Motor neuron (in vitro differentiated cells): ENCODE results near the gene TMEM59. TPM values are rescaled to one million over a fixed set of nuclear protein-coding genes. Genes with fewer than 3 reads are reported as not detected.
"Not testable (repeated sequence)": the region's sequence is repeated elsewhere in the genome, so short reads cannot be mapped to it uniquely, and the experiment has no call there.

Experiments
- ATAC-seq, 8 experiments: fragments of 200-7000 bp; cut with Tn5 transposase; replicated peaks in 6 of 8; 2 replicates each; pipeline ENCODE4 v1.8.0; 2021; ENCODE audit warnings: mild to moderate bottlenecking in 8 of 8, moderate library complexity in 8 of 8
- H3K27ac ChIP-seq, 2 donors: fragments of 250-450 bp; sonication (Bioruptor Pico); 2 replicates each; pipeline ENCODE4 v1.9.0; 2021; ENCODE audit warnings: antibody characterized with exemption in 2 of 2, mild to moderate bottlenecking in 2 of 2, moderate library complexity in 1 of 2
- H3K4me1 ChIP-seq, 2 donors: fragments of 250-450 bp; sonication (Bioruptor Pico); replicated peaks in 1 of 2; 2 replicates each; pipeline ENCODE4 v1.6.1; 2021; ENCODE audit warnings: antibody characterized with exemption in 2 of 2, mild to moderate bottlenecking in 2 of 2, moderate library complexity in 1 of 2
- H3K4me3 ChIP-seq, 5 donors: fragments of 250-450 bp; sonication (Bioruptor Pico); 2 replicates each; pipeline ENCODE4 v1.9.0; 2021; ENCODE audit warnings: antibody characterized with exemption in 5 of 5, mild to moderate bottlenecking in 5 of 5, moderate library complexity in 4 of 5
- WGBS, 10 experiments: fragments of 450-650 bp; shearing (Covaris generic); methylation state at CpG; one replicate each; pipeline ENCODE4 v1.0.0; 2022; 5-methylcytosine and 5-hydroxymethylcytosine counted together
- in situ Hi-C, 9 experiments: fragments of 400-800 bp; cut with MboI; loops; one replicate each; pipeline ENCODE4 v1.15.0; 2021; ENCODE audit warnings: low sequenced_read_pairs in 9 of 9, low pct_unique_long_range_greater_than_20kb in 2 of 9; ENCODE audit not compliant: unreplicated experiment in 9 of 9
- total RNA-seq, 8 experiments: library from RNA; unstranded; fragments of 300-600 nt; gene quantifications; 2 replicates each; pipeline versions ENCODE4 v1.2.3 to v1.2.4, GENCODE V29; 2022

Gene TMEM59
- total RNA-seq, 8 experiments from 2014 or later = 114 to 406 (median 146) TPM

DNA sequence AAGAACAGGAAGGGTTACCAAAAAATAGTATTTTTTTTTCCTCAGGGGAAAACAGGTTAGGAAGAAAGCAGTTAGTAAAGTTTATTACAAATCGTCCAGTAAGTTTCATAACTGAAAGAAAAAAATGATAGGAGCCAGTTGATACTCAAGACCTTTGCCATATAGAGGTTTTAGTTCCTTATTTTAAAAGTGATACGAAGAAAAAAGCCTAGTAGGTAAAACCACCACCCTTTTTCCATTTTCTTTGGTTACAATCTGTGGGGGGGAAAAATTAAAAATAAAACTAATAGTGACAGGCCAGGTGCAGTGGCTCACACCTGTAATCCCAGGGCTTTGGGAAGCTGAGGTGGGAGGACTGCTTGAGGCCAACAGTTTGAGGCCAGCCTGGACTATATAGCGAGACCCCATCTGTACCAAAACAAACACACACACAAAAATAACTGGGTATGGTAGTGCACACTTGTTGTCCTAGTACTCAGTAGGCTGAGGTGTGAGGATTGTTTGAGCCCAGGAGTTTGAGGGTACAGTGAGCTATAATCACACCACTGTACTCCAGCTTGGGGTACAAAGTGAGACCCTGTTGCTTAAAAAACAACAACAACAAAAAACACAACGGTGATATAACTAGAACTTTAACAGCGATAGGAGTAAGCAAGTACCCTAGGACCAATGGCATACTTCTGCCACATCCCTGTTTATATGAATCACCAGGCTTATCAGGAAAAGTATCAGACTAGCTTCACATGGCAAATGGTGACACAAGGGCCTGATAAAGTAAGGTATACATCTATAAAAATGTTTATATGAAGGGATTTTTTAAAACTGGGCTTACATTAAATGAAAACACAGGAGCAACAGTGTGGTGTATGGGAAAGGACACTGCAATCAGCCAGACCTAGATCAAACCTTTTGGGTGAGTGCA is 5.4 kb downstream of the TMEM59 start:
- in situ Hi-C loops = no loop called here
- no peak overlapping the region for H3K27ac ChIP-seq
- WGBS, 10 experiments = 67 to 94% (median 79%) methylated on average over 2 to 5 of the region's 5 CpGs
- no peak for ATAC-seq
- H3K4me1 ChIP-seq = peaks cover 0 to 19% of the 10 kb centered on the region in 2 donors
- H3K4me3 ChIP-seq = no peak overlapping the region

DNA sequence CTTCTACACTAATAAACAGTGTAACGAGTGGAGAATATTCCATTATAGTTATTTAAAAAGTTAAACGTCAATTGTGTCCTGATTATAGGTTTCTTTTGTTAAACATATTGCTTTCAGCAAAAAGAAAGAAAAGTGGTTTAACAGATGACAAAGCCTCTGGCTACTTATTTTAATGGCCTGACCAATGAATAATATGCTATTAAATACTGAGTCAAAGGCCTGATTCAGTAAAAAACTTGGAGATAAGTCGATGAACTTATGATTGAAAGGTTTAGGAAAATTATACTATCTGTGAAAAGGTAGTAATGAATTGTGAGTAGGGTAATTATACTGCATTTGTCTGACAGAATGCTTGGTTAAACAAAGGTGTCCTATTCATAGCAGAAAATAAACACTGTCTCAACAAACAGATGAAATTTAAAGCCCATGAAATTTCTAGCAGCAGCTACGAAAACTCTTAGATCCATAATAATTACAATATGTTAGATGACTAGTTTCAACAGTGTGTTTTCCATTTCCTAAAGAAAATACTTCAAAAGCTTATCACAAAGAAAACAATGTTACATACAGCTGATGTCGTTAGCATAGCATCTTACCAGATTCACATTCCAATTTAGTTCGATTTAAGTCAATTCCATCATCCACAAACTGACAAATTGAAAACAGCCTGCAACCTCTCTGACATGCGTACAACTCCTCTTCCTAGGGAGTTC is 6.2 kb downstream of the TMEM59 start:
- WGBS, 10 experiments = 39 to 95% (median 83%) methylated on average over 5 to 7 of the region's 7 CpGs
- ATAC-seq = no peak
- in situ Hi-C loops = no loop called here
- peaks cover 0 to 19% of the 10 kb centered on the region in 2 donors for H3K4me1 ChIP-seq
- H3K4me3 ChIP-seq = no peak overlapping the region
- H3K27ac ChIP-seq = no peak overlapping the region

- WGBS, 10 experiments = 83 to 100% (median 94%) methylated on average over 2 of the region's 2 CpGs
Observed at GRCh38 chr1:54045496-54045895, 7.5 kb downstream of the TMEM59 start.

DNA sequence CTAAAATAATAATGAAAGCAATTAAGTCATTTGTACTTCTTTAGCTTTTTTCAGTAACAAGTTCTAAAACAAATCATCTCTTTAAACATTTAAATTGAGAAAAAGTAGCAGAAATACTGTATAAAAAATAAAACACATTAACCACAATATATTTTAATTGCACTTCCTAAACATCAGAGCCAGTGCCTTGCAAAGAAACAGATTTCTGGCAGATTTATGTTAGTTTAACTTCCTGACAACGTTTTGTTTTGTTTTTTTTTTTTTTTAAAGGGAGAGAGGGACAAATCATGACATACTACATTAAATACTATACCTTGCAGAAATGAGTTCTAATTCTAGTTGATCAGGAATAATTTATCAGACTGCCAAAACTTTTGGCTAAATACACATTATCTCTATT is 11.2 kb downstream of the TMEM59 start:
- ATAC-seq = no peak
- no peak overlapping the region for H3K27ac ChIP-seq
- H3K4me3 ChIP-seq = no peak overlapping the region
- no peaks in the 10 kb centered on the region for H3K4me1 ChIP-seq
- WGBS, 10 experiments = 0 to 75% (median 38%) methylated on average over 1 of the region's 1 CpG; no CpG with 5 or more reads in 1 of the 10 experiments
- in situ Hi-C loops = no loop called here

More at GRCh38 chr1:54045496-54045895, 7.5 kb downstream of the TMEM59 start:
- no peak for ATAC-seq
- H3K27ac ChIP-seq = no peak overlapping the region
- in situ Hi-C loops = no loop called here
- peaks cover 0 to 10% of the 10 kb centered on the region in 2 donors for H3K4me1 ChIP-seq
- no peak overlapping the region for H3K4me3 ChIP-seq

DNA sequence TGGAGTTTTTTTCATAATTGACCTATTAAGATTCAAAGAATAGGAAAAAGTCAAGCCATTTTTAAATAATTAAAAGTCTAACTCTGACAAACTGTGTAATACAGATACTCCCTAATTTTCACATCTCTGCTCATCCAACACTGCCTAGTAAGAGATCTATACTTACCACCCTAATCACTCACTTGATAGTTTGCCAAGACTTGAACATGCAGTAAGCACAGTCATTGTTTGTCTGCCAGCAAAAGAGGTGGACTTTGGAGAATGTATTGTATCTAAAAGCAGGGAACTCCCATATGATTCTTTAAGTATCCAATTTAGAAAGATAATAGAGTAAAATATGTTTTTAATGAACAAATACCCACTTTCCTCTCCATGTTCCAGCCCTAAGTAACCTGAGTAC is 15.5 kb downstream of the TMEM59 start:
- in situ Hi-C loops = no loop called here
- peak in 2 of 8 experiments; percentile 18 to 27 for ATAC-seq
- Histone ChIP-seq H3K4me1 (no peaks in the 10 kb centered on the region), H3K27ac (no peak overlapping the region), H3K4me3 (no peak overlapping the region)

GRCh38 chr1:54028306-54029251 is 24.4 kb downstream of the TMEM59 start:
- ATAC-seq = peak in 1 of 8 experiments; percentile 38
- H3K4me1 ChIP-seq = no peaks in the 10 kb centered on the region
- WGBS, 10 experiments = 33 to 100% (median 81%) methylated on average over 1 to 3 of the region's 3 CpGs; no CpG with 5 or more reads in 3 of the 10 experiments
- H3K4me3 ChIP-seq = no peak overlapping the region
- in situ Hi-C loops = no loop called here
- H3K27ac ChIP-seq = no peak overlapping the region

GRCh38 chr1:54027848-54028247 is 25.2 kb downstream of the TMEM59 start:
- 87 to 100% (median 90%) methylated on average over 1 to 5 of the region's 5 CpGs; no CpG with 5 or more reads in 2 of the 10 experiments for WGBS, 10 experiments
- in situ Hi-C loops = no loop called here
- Histone ChIP-seq H3K27ac (no peak overlapping the region), H3K4me1 (no peaks in the 10 kb centered on the region), H3K4me3 (no peak overlapping the region)
- peak in 2 of 8 experiments; percentile 17 to 93 for ATAC-seq

DNA sequence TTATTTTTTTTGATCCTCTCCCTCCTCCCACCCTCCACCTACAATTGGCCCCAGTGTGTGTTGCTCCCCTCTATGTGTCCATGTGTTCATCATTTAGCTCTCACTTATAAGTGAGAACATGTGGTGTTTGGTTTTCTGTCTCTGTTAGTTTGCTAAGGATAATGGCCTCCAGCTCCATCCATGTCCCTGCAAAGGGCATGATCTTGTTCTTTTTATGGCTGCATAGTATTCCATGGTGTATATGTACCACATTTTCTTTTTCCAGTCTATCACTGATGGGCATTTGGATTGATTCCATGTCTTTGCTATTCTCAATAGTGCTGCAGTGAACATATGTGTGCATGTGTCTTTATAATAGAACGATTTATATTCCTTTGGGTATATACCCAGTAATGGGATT is 28.2 kb downstream of the TMEM59 start:
- ATAC-seq, in situ Hi-C loops, H3K4me1 ChIP-seq, H3K4me3 ChIP-seq, H3K27ac ChIP-seq: not testable (repeated sequence)
- 33 to 100% (median 81%) methylated on average over 1 of the region's 1 CpG; no CpG with 5 or more reads in 2 of the 10 experiments for WGBS, 10 experiments

- in situ Hi-C loops = no loop called here
- WGBS, 10 experiments = 0 to 100% (median 86%) methylated on average over 1 to 2 of the region's 2 CpGs; no CpG with 5 or more reads in 1 of the 10 experiments
- Histone ChIP-seq H3K4me1 (no peaks in the 10 kb centered on the region), H3K4me3 (no peak overlapping the region), H3K27ac (no peak overlapping the region)
- peak in 3 of 8 experiments; percentile 94 to 95 (median 95) for ATAC-seq
Observed at GRCh38 chr1:54024358-54024757, 28.6 kb downstream of the TMEM59 start.

DNA sequence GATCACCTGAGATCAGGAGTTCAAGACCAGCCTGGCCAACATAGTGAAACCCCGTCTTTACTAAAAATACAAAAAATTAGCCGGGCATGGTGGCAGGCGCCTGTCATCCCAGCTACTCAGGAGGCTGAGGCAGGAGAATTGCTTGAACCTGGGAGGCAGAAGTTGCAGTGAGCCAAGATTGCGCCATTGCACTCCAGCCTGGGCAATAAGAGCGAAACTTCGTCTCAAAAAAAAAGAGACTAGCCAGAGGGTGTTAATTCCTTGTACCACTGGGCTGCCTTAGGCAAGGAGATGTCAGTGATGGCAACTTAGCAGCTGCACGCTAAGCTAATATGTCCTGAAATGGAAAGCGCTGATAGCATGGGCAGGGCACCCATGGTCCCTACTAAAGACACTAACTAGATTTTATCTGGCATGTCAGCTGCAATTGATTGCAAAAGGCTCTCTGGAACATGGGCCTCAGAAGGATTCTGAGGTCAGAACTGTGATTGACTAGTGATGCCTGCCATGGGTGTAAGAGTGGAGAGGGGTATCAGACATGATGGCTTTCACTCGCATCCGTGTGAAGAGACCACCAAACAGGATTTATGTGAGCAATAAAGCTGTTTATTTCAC is 33.3 kb downstream of the TMEM59 start:
- ATAC-seq, H3K4me3 ChIP-seq, in situ Hi-C loops, H3K27ac ChIP-seq, H3K4me1 ChIP-seq: not testable (repeated sequence)
- WGBS, 10 experiments = 50 to 100% (median 90%) methylated on average over 2 to 8 of the region's 10 CpGs; no CpG with 5 or more reads in 2 of the 10 experiments

DNA sequence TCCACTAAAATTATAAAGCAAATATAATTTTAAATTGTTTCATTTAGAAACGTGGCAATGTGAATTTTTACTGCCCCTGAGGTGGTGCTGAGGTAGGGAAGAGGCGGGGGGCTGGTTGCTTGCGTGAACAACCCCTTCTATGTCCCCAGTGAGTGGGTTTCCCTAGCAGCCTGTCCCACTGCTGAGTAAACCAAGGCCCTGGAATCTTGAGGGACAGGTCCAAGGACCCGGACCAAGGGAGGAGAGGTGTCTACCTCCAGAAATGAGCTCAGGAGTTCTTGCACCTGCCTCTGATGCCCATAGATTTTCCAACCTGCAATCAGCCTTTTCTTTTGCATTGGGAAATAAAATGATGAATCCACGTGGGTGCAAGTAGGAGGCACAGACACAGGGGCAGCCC is 34.4 kb downstream of the TMEM59 start:
- Histone ChIP-seq H3K4me1 (no peaks in the 10 kb centered on the region), H3K4me3 (no peak overlapping the region), H3K27ac (no peak overlapping the region)
- ATAC-seq = no peak
- 0 to 100% (median 62%) methylated on average over 1 to 5 of the region's 5 CpGs; no CpG with 5 or more reads in 2 of the 10 experiments for WGBS, 10 experiments
- in situ Hi-C loops = no loop called here

- peak in 4 of 8 experiments; percentile 33 to 75 (median 41) for ATAC-seq
- no peak within 1 kb of the TSS for H3K4me3 ChIP-seq
- in situ Hi-C loops = no loop called here
- WGBS, 10 experiments = 10 to 58% (median 36%) methylated on average over 1 to 6 of the region's 6 CpGs; no CpG with 5 or more reads in 4 of the 10 experiments
- no peaks in the 10 kb centered on the region for H3K4me1 ChIP-seq
- no peak within 1 kb of the TSS for H3K27ac ChIP-seq
Observed at GRCh38 chr1:54017979-54018378, 35.0 kb downstream of the TMEM59 start, which contains the start of gene LDLRAD1. Gene LDLRAD1, minus strand, starts transcription at chr1:54018186. Its CDS starts 74 bp downstream, at chr1:54018112.
